SK-N-MC (cell line): Measurements from ENCODE around the gene CEP131.

Source experiments
- EZH2 ChIP-seq: fragments of 200-600 bp; sonication (generic); IDR thresholded peaks from one replicate; pipeline ENCODE4 v1.6.1; 2017; ENCODE audit warnings: antibody characterized with exemption
- FOXP2 ChIP-seq: optimal IDR thresholded peaks from 2 replicates; pipeline ENCODE3; 2011; ENCODE audit warnings: mild to moderate bottlenecking, moderate library complexity; ENCODE audit not compliant: insufficient read depth; ENCODE audit errors: extremely low read length, control extremely low read depth
- POLR2AphosphoS5 ChIP-seq: IDR thresholded peaks from 2 replicates; pipeline ENCODE4 v1.6.1; 2012; ENCODE audit warnings: mild to moderate bottlenecking, low read depth, low read length, borderline replicate concordance

- TF ChIP-seq EZH2 (no peak), POLR2AphosphoS5 (no peak), FOXP2 (peak; percentile 80)
Observed at GRCh38 chr17:81254955-81255717, 32.4 kb upstream of the CEP131 start.
